Esophagus (tissue), 2 donors: ENCODE results near the gene NR4A1. TPM values are rescaled to one million over a fixed set of nuclear protein-coding genes. Genes with fewer than 3 reads are reported as not detected.

Source experiments
- H3K27ac ChIP-seq, 2 donors: one replicate each; pipeline ENCODE4 v1.5.1; 2013; ENCODE audit warnings: low read depth in 2 of 2, mild to moderate bottlenecking in 2 of 2, inconsistent platforms in 1 of 2, low read length in 1 of 2, moderate library complexity in 1 of 2
- H3K27me3 ChIP-seq, 2 donors: one replicate each; pipeline ENCODE4 v1.6.1; 2013; ENCODE audit warnings: low read length in 2 of 2, control low read depth in 1 of 2, mild to moderate bottlenecking in 1 of 2; ENCODE audit not compliant: insufficient read depth in 2 of 2, control insufficient read depth in 1 of 2
- H3K36me3 ChIP-seq, 2 donors: one replicate each; pipeline ENCODE4 v1.6.1; 2013; ENCODE audit warnings: low read length in 1 of 2; ENCODE audit not compliant: control insufficient read depth in 2 of 2, insufficient read depth in 2 of 2
- H3K4me1 ChIP-seq, 2 donors: one replicate each; pipeline ENCODE4 v1.6.1; 2013; ENCODE audit warnings: low read length in 1 of 2; ENCODE audit not compliant: control insufficient read depth in 2 of 2, insufficient read depth in 2 of 2
- H3K4me3 ChIP-seq, 2 donors: one replicate each; pipeline ENCODE4 v1.5.1; 2013; ENCODE audit warnings: low read length in 2 of 2, mild to moderate bottlenecking in 2 of 2, low read depth in 1 of 2, moderate library complexity in 1 of 2
- H3K9me3 ChIP-seq, 2 donors: one replicate each; pipeline ENCODE4 v1.6.1; 2013; ENCODE audit warnings: mild to moderate bottlenecking in 2 of 2, low read depth in 1 of 2, low read length in 1 of 2, moderate library complexity in 1 of 2; ENCODE audit not compliant: control insufficient read depth in 2 of 2, insufficient read depth in 1 of 2
- WGBS, 2 donors: extraction: QIAGEN DNeasy Blood & Tissue Kit; methylation state at CpG; one replicate each; pipeline ENCODE4 v1.1.7; 2013; 5-methylcytosine and 5-hydroxymethylcytosine counted together
- polyA plus RNA-seq, 2 donors: library from polyadenylated mRNA; stranded (reverse); fragments of 200-250 nt; gene quantifications; one replicate each; pipeline ENCODE4 v1.2.3, GENCODE V29; 2013
- donor health status: healthy with polysubstance abuse.
- donor health status: Bipolar disorder and iron deficiency.

The NR4A1 gene
- polyA plus RNA-seq, 2 donors, result 6.3 to 10.6 TPM

DNA sequence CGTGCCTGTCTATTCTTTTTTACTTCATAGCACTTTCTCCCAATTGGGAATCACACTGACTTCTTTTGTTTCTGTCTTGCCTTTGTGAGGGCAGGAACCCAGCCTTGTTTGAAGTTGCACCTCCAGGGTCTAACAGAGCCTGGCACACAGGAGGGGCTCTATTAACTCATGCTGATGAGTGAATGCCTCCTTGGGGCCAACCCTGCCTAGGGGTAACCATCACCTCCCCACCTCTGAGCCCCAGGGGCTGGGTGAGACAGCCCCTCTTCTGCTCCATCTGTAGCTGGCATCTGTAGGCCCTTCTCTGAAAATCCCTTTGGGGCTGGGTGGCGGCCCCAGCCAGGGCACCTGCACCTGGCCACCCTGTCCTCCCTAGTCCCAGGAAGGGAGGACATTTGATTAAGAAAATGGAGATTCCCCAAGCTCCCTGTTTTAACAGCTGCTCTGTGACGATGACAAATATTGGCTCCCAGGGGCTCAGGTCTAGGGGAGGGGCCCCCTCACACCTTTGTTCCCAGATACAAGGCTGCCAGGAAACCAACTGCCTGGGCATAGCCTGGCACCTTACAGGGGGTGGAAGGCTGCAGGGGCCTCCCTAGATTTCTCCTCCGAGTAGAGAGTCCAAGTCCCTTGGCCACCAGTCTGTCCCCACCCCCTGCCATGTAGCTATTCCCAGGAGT lies 32.7 kb upstream of the NR4A1 start:
- Histone ChIP-seq H3K36me3 (peaks cover 0 to 7% of the 10 kb centered on the region in 2 donors), H3K4me1 (peaks cover 0 to 3% of the 10 kb centered on the region in 2 donors), H3K27me3 (no peaks in the 10 kb centered on the region), H3K9me3 (no peaks in the 10 kb centered on the region), H3K27ac (no peak overlapping the region), H3K4me3 (no peak overlapping the region)
- 58 to 67% methylated on average over 4 of the region's 4 CpGs for WGBS, 2 donors

DNA sequence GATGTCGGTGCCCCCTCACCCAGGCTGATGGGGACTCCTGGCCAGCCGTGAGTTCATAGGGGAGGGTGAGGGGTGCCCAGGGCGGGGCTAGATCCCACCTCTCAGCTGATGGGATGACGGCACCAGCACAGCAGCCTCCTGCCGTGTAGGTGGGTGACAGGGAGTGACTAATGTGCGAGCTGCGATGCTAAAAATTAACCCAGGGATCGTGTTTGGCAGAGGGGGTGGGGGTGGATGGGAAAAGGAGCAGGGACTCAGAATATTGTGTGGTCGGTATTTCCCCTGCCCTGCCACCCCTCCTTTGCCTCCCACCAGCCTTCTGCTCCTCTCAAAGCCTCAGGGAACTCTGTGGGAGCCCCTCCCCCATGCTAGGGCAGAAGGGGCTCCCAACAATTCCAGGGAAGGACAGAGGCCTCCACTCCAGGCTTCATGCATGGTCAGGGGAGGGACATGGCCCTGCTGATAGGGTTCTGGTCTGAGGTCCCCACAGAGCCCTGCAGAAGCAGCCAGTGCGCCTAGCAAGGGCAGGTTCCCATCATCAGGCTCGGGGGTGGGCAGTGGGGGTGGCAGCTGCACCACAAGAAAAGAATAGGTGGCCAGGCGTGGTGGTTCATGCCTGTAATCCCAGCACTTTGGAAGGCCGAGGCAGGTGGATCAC lies 32.0 kb upstream of the NR4A1 start:
- Histone ChIP-seq H3K4me1 (peaks cover 0 to 3% of the 10 kb centered on the region in 2 donors), H3K4me3 (no peak overlapping the region), H3K27ac (no peak overlapping the region), H3K27me3 (no peaks in the 10 kb centered on the region), H3K36me3 (peaks cover 0 to 2% of the 10 kb centered on the region in 2 donors), H3K9me3 (no peaks in the 10 kb centered on the region)
- 65 to 68% methylated on average over 13 of the region's 13 CpGs for WGBS, 2 donors

DNA sequence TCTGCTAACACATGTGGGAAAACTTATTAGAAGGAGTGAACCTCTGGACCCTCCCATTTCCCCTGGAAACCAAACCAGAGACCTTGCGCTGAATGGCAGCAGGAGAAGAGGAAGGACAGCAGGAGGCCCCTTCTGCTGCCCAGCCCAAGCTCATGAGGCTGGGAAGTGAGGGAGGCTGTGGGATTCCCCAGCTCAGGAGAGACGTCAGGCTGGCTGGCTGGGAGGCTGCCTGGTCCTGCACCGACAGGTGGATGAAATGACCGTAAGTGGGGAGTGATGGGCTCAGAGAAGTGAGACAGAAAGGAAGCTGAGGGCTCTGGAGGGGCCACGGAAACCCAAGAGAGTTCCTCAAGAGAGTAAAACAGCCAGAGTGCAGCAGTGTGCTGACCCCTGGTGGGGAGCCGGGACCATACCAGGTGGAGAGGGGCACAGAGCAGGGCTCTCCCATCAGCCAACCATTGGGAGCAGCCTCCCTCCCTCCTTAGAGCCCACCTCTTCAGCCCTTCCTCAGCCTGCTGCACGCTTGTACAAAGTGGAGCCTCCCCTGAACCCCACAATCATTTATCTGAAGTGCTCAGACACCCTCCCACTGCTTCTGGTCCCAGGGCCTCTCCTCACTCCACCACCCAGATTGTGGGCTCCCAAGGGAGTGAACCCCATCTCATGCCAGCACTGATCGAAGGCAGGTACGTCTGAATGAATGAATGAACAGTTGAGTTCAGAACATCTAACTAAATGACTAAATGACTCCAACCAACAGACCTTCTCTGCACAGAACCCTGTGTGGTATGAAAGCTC lies 30.5 kb upstream of the NR4A1 start:
- no peaks in the 10 kb centered on the region for H3K27me3 ChIP-seq
- no peak overlapping the region for H3K4me3 ChIP-seq
- no peaks in the 10 kb centered on the region for H3K9me3 ChIP-seq
- WGBS, 2 donors, result 34 to 36% methylated on average over 9 of the region's 9 CpGs
- H3K27ac ChIP-seq, result peak overlapping the region in 1 of 2 donors; percentile 2
- H3K4me1 ChIP-seq, result peaks cover under 1 to 3% of the 10 kb centered on the region in 2 donors
- no peaks in the 10 kb centered on the region for H3K36me3 ChIP-seq

DNA sequence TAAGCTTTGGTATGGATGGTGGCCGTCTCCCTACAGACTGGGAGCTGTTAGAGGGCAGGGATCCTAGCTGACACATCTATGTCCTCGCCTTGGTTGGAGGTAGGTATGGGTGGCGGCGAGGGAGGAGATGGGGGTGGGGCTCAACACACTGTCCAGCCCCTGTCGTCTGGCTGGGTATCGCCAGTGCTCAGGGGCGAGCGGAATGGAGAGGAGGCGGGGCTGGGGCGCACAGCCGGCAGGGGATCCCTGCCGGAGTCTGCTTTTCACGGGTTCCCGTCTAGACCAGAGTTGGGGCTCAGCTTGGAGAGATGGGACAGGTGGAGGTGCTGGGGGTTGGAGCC lies 28.4 kb upstream of the NR4A1 start:
- Histone ChIP-seq H3K36me3 (no peaks in the 10 kb centered on the region), H3K4me1 (peaks cover 3% of the 10 kb centered on the region in 2 donors), H3K27me3 (no peaks in the 10 kb centered on the region), H3K4me3 (peak overlapping the region; percentile 42 to 48), H3K27ac (peak overlapping the region in 1 of 2 donors; percentile 37), H3K9me3 (no peaks in the 10 kb centered on the region)
- 8 to 20% methylated on average over 14 of the region's 14 CpGs for WGBS, 2 donors

DNA sequence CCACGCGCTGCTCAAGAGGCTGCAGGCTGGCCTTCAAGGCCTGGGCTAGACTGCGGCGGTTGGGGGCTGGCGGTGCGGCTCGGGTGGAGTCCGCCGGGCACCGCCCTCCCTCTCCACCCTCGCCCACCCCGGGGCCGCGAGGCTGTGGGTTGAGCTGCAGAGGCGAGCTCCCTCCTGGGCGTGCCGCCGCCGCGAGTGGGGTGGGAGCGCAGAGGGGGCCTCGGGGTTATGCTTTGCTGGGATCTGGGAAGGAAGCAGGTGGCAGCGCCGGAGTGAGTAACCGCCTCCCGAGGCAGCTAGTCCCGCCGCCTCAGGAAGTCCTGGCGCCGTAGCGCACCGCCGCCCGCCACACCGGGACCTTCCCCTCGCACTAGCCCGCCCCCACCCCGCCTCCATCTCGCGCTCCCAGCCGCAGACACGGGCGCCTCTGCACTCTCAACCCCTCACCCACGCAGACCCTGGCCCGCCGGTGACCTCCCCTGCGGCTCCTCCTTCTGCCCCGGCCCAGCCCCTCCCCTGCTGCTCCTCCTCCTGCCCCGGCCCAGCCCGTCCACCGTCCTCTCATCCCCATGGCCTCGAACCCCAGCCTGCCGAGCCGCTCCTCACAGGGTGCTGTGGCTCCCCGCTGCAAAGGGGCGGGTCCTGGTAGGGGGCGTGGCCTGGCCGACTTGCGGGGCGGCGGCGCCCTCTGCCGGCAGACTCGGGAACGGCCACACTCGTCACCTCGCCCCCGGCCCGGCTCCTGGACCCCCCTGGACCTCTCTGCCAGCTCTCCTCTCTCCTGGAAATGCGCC lies 27.9 kb upstream of the NR4A1 start:
- Histone ChIP-seq H3K27ac (no peak overlapping the region), H3K36me3 (no peaks in the 10 kb centered on the region), H3K27me3 (no peaks in the 10 kb centered on the region), H3K4me3 (peak overlapping the region; percentile 42 to 48), H3K9me3 (no peaks in the 10 kb centered on the region), H3K4me1 (peaks cover 3% of the 10 kb centered on the region in 2 donors)
- WGBS, 2 donors, result 1% methylated on average over 54 to 70 of the region's 70 CpGs

DNA sequence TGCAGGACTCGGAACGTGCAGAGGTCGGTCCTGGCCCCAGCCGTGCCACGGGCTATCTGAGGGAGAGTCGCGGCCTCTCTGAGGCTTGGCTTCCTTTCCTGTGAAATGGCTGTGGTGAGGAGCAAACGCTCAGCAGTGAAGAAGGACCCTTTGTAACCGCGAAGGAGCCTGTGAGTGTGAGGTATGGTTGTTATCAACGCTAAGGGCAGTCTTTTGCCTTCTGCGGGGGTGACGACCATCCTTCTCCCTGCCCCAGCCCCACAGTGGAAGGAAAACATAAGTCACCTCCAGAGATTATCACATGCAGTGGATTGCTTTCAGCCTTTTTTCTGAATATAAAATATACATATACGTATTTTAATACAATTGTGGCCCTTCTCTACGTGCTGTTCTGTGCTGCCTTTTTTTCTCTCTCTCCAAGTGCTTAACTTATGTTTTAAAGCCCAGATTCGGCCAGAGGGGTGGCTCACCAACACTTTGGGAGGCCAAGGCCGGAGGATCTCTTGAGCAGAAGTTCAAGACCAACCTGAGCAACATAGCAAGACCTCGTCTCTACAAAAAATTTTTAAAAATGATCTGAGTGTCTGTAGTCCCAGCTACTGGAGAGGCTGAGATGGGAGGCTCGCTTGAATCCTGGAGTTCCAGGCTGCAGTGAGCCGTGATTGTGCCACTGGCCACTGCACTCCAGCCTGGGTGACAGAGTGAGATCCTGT lies 27.1 kb upstream of the NR4A1 start:
- H3K27ac ChIP-seq, result peak overlapping the region in 1 of 2 donors; percentile 16
- no peaks in the 10 kb centered on the region for H3K27me3 ChIP-seq
- WGBS, 2 donors, result 23 to 27% methylated on average over 20 of the region's 20 CpGs
- H3K36me3 ChIP-seq, result no peaks in the 10 kb centered on the region
- peaks cover 3% of the 10 kb centered on the region in 2 donors for H3K4me1 ChIP-seq
- peak overlapping the region in 1 of 2 donors; percentile 9 for H3K4me3 ChIP-seq
- no peaks in the 10 kb centered on the region for H3K9me3 ChIP-seq

DNA sequence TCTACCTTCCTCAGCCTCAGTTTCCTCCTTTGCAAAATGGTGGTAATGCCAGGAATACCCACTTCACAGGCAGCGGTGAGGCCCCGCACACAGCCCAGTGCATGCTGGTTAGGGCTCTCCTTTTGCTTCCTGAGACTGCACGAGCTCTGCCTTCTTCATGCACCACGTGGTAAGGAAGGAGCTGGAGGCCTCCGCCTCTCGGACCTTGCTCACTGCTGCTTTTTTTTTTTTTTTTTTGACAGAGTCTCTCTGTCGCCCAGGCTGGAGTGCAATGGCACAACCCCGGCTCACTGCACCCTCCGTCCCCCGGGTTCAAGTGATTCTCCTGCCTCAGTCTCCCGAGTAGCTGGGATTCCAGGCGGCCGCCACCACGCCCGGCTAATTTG lies 26.4 kb upstream of the NR4A1 start:
- WGBS, 2 donors, result 73 to 77% methylated on average over 15 of the region's 15 CpGs
- peaks cover 3% of the 10 kb centered on the region in 2 donors for H3K4me1 ChIP-seq
- H3K4me3 ChIP-seq, result no peak overlapping the region

DNA sequence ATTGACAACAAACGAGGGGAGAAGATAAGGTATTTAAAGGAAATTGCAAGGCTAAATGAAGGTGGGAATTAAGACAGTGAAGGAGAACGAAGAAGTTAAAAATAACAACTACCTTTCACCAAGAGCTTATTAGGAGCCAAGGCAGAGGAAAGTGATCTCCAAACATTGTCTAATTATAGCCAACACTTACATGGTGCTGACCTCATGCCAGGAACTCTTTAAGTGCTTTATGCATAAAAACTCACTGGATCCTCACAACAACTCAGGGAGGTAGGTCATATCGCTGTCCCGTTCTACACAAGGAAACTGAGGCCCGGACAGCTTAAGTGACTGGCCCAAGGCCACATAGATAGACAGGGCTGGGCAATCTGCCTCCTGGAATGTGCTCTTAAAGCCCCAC lies 25.0 kb upstream of the NR4A1 start:
- Histone ChIP-seq H3K27me3 (no peaks in the 10 kb centered on the region), H3K36me3 (no peaks in the 10 kb centered on the region), H3K4me3 (no peak overlapping the region), H3K4me1 (peaks cover 3% of the 10 kb centered on the region in 2 donors), H3K9me3 (no peaks in the 10 kb centered on the region), H3K27ac (peak overlapping the region in 1 of 2 donors; percentile 58)
- WGBS, 2 donors, result 32 to 42% methylated on average over 5 of the region's 5 CpGs

More for the DNA sequence above, 26.4 kb upstream of the NR4A1 start:
- peak overlapping the region; percentile 76 to 80 for H3K27ac ChIP-seq
- H3K9me3 ChIP-seq, result no peaks in the 10 kb centered on the region
- H3K36me3 ChIP-seq, result no peaks in the 10 kb centered on the region
- H3K27me3 ChIP-seq, result no peaks in the 10 kb centered on the region
